D721Med (cell line): ENCODE data around the gene IL31RA.

Source experiments
- DNase-seq: peaks from one replicate; pipeline ENCODE4 v3.0.0; 2011; ENCODE audit warnings: low spot score; ENCODE audit not compliant: insufficient read length
- FAIRE-seq: peaks from 2 replicates; lab custom pipeline; 2011; peaks lifted over from hg19 to GRCh38; lab: Jason Lieb, UNC
- CTCF ChIP-seq: IDR thresholded peaks from 2 replicates; pipeline ENCODE4 v1.5.1; 2012; ENCODE audit warnings: mild to moderate bottlenecking, control low read depth; ENCODE audit not compliant: insufficient read depth; ENCODE audit errors: missing control alignments

IL31RA gene

GRCh38 chr5:55899344-55899743 lies 48.2 kb downstream of the IL31RA start:
- FAIRE-seq (no peak), DNase-seq (no peak)
- TF ChIP-seq CTCF = no peak

- FAIRE-seq (no peak), DNase-seq (no peak)
- TF ChIP-seq CTCF = no peak
Observed at GRCh38 chr5:55900068-55900467, 48.9 kb downstream of the IL31RA start.

- TF ChIP-seq CTCF = no peak
- DNase-seq = no peak
Observed at GRCh38 chr5:55900776-55901175, 49.6 kb downstream of the IL31RA start.

GRCh38 chr5:55902696-55903095 lies 51.5 kb downstream of the IL31RA start:
- FAIRE-seq = no peak

More at GRCh38 chr5:55900776-55901175, 49.6 kb downstream of the IL31RA start:
- no peak for FAIRE-seq

GRCh38 chr5:55903121-55903701 lies 52.1 kb downstream of the IL31RA start:
- FAIRE-seq = no peak
- no peak for TF ChIP-seq CTCF
- DNase-seq = no peak

More at GRCh38 chr5:55902696-55903095, 51.5 kb downstream of the IL31RA start:
- no peak for TF ChIP-seq CTCF
- DNase-seq = no peak

GRCh38 chr5:55904152-55904551 lies 53.0 kb downstream of the IL31RA start:
- no peak for TF ChIP-seq CTCF
- FAIRE-seq = no peak
- DNase-seq = no peak

GRCh38 chr5:55905251-55905650 lies 54.1 kb downstream of the IL31RA start:
- no peak for TF ChIP-seq CTCF
- DNase-seq = no peak
- no peak for FAIRE-seq
